ENCODE measurements around the gene SERPINB4. TPM values are rescaled to one million over a fixed set of nuclear protein-coding genes. Genes with fewer than 3 reads are reported as not detected.

Gene SERPINB4
- total RNA-seq, 1 donor from 2014 or later: not detected

DNA sequence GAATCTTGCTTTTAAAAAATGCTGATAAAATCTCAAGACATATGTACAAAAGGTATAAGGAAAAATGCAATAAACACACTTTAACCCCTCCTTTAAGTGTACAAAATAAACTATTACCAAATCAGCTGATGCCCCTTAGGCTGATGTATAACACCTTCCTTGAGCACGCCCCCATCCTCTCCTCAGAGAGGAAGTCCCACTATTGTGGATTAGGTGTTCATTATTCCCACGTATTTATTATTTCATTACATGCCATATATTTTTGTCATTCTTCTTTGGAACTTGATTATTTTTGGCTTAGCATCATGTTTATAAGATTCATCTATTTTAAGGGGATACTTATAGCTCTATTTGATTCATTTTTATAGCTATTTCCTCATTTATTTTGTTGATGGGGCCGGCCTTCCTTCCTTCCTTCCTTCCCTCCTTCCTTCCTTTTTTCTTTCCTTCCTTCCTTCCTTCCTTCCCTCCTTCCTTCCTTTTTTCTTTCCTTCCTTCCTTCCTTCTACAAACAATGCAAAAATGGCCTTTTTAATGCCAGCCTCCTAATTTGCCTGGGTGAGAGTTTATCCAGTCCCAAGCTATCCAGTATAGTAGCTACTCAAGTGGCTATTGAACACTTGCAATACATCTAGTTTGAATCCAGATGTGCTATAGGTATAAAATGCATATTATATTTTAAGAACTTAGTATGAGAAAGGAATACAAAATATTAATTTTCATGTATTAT lies 52.9 kb downstream of the SERPINB4 start:
- no peaks in the 10 kb centered on the region for H3K9me3 Mint-ChIP-seq (ENCODE audit: unreplicated experiment)
- H3K27ac Mint-ChIP-seq (ENCODE audit: unreplicated experiment): no peak overlapping the region
- H3K4me3 Mint-ChIP-seq (ENCODE audit: unreplicated experiment): no peak overlapping the region
- H3K36me3 Mint-ChIP-seq (ENCODE audit: unreplicated experiment): no peaks in the 10 kb centered on the region
- TF ChIP-seq, protein P1, sequence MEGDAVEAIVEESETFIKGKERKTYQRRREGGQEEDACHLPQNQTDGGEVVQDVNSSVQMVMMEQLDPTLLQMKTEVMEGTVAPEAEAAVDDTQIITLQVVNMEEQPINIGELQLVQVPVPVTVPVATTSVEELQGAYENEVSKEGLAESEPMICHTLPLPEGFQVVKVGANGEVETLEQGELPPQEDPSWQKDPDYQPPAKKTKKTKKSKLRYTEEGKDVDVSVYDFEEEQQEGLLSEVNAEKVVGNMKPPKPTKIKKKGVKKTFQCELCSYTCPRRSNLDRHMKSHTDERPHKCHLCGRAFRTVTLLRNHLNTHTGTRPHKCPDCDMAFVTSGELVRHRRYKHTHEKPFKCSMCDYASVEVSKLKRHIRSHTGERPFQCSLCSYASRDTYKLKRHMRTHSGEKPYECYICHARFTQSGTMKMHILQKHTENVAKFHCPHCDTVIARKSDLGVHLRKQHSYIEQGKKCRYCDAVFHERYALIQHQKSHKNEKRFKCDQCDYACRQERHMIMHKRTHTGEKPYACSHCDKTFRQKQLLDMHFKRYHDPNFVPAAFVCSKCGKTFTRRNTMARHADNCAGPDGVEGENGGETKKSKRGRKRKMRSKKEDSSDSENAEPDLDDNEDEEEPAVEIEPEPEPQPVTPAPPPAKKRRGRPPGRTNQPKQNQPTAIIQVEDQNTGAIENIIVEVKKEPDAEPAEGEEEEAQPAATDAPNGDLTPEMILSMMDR (IDR thresholded peaks at IDR 0.05): no peak
- no peaks in the 10 kb centered on the region for H3K4me1 Mint-ChIP-seq (ENCODE audit: unreplicated experiment)
- H3K27me3 Mint-ChIP-seq (ENCODE audit: unreplicated experiment): peaks cover 37% of the 10 kb centered on the region
- DNase-seq (ENCODE audit: extremely low spot score, unreplicated experiment): no peak

DNA sequence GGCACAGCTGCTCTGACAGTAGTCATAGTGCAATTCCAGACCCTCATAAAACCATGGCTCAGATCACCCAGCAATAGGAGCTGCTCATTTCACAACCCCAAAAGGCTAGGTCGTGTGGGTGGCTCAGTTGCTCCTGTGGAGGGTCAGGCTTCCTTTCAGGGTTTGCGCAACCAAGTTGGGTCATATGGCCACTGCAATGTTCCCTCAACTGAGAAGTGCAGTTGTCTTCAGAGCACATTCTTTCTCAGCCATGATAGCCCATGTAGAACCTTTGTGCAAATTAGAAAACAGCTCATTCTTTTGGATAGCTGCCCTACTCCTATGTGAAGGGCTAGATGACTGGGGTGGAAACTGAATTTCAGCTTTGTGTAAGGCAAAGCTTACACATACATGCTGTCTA lies 53.7 kb downstream of the SERPINB4 start:
- Mint-ChIP-seq H3K27ac (ENCODE audit: unreplicated experiment) (no peak overlapping the region), H3K36me3 (ENCODE audit: unreplicated experiment) (no peaks in the 10 kb centered on the region), H3K4me1 (ENCODE audit: unreplicated experiment) (no peaks in the 10 kb centered on the region), H3K27me3 (ENCODE audit: unreplicated experiment) (peaks cover 44% of the 10 kb centered on the region), H3K4me3 (ENCODE audit: unreplicated experiment) (no peak overlapping the region), H3K9me3 (ENCODE audit: unreplicated experiment) (no peaks in the 10 kb centered on the region)
- DNase-seq (ENCODE audit: extremely low spot score, unreplicated experiment): no peak
- TF ChIP-seq, protein P1 (IDR thresholded peaks at IDR 0.05): no peak

DNA sequence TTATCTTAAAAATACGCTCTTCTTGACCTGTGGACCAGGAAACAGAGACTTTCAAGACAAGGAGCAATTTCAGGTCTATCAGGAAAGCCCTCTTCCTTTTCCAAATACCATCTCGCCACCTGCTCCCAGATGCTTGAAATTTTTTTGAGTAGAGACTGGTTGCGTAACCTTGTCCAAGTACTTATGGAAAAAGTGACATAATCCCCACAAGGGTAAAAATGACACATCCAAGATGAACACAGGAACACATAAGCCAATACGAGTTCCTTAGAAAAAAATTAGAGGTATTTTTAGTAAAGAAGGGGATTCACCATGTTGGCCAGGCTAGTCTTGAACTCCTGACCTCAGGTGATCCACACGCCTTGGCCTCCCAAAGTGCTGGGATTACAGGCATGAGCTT lies 55.1 kb downstream of the SERPINB4 start:
- Mint-ChIP-seq H3K36me3 (ENCODE audit: unreplicated experiment) (no peaks in the 10 kb centered on the region), H3K27ac (ENCODE audit: unreplicated experiment) (no peak overlapping the region), H3K27me3 (ENCODE audit: unreplicated experiment) (peaks cover 50% of the 10 kb centered on the region), H3K9me3 (ENCODE audit: unreplicated experiment) (no peaks in the 10 kb centered on the region), H3K4me3 (ENCODE audit: unreplicated experiment) (no peak overlapping the region), H3K4me1 (ENCODE audit: unreplicated experiment) (no peaks in the 10 kb centered on the region)
- DNase-seq (ENCODE audit: extremely low spot score, unreplicated experiment): no peak
- TF ChIP-seq, protein P1 (IDR thresholded peaks at IDR 0.05): no peak

Other genes with a start within 250 kb of the SERPINB4 start
- gene VPS4B, start 221.8 kb downstream of the SERPINB4 start, total RNA-seq: 59.1 and 64.5 TPM in 2 replicates
- not detected in 2 replicates for gene SERPINB5, start 167.3 kb downstream of the SERPINB4 start, total RNA-seq
- gene SERPINB12, start 101.9 kb downstream of the SERPINB4 start, total RNA-seq: not detected in 2 replicates
- not detected in 2 replicates for gene SERPINB13, start 56.9 kb downstream of the SERPINB4 start, total RNA-seq
- gene SERPINB3, start 17.6 kb upstream of the SERPINB4 start, total RNA-seq: not detected in 2 replicates
- not detected in 2 replicates for gene SERPINB11, start 58.7 kb upstream of the SERPINB4 start, total RNA-seq
- gene SERPINB7, start 131.2 kb upstream of the SERPINB4 start, total RNA-seq: not detected in 2 replicates
- gene SERPINB2, start 243.4 kb upstream of the SERPINB4 start, total RNA-seq: not detected in 2 replicates